HG03139 (cell line): ENCODE data around the gene PICK1.

Experiments
- ATAC-seq: cut with Tn5 transposase; IDR thresholded peaks from one replicate; pipeline ENCODE4 v1.9.1; 2021; ENCODE audit not compliant: unreplicated experiment

Gene PICK1

DNA sequence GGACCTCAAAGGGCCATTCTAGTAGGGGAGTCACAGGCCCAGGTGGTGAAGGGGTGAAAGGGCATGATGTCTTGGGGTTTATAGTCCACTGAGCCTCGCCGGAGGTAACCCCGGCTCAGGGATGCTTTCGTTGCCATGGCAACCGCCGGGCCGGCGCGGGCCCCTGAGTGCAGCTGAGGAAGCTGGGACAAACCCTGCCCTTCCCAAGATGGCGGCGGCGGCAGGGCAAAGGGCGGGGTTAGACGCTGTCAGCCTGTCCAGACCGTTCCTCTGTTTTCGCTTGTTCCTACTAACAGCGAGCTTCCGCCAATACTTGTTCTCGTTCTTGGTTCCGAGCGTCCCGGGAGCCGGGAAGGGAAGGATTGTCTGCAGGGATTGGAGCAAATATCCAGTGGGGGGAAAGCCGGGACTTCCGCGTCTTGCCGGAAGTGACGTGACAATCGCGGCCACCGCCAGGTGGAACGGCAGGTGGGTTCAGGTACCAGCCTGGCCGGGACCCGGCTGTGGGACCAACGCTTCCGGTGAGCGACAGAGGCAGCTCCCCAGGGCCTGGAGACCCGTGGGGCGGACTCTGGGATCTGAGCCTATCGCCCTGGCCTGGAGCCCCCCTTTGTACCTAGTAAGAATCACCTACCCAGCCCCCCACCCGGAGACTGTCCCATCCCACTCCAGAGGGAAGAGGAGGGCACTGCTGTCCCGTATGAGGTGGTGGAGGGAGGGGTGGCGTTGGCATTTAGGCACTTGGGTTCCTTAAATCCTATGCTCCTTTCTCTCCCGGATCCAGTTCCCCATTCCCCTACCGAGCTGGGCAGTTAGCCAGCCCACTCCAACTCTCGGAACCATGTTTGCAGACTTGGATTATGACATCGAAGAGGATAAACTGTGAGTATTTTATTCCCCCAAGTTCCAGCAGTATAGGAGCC, at the start of gene PICK1:
Gene PICK1 (plus strand): TSS at position 436 of the 923 bp plus-strand sequence. CDS start 406 bp downstream, at position 842.
- no peak for ATAC-seq

- no peak for ATAC-seq
Measured at GRCh38 chr22:38009000-38009806, 48.0 kb upstream of the PICK1 start.

DNA sequence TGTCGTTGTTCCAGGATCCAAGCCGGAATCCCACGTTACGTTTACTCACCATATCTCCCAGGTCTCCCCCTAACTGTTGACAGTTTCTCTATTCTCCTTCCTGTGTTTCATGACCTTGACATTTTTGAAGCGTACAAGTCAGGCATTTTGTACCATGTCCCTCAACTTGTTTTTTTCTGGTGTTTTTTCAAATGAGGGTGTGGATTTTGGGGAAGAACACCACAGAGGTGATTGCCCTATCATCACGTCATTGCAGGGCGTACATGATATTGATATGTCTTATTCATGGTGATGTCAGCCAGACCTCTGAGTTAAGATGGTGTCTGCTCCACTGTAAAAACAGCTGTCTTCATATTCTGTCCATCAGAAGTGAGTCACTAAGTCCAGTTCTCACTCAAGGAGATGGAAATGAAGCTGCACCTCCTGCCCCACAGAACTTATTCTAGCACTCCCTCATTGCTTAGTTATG, 44.6 kb upstream of the PICK1 start:
- no peak for ATAC-seq

DNA sequence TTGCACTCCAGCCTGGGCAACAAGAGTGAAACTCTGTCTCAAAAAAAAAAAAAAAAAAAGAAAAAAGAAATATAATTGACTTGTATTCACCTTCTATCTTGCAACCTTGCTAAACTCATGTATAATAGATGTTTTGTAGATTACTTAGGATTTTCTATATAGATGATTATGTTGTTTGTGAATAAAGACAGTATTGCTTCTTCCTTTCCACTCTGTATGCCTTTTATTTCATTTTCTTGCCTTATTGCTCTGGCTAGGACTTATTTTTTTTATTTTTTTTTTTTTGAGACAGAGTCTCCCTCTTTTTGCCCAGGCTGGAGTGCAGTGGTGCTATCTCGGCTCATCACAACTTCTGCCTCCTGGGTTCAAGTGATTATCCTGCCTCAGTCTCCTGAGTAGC, 43.1 kb upstream of the PICK1 start:
- ATAC-seq = no peak

DNA sequence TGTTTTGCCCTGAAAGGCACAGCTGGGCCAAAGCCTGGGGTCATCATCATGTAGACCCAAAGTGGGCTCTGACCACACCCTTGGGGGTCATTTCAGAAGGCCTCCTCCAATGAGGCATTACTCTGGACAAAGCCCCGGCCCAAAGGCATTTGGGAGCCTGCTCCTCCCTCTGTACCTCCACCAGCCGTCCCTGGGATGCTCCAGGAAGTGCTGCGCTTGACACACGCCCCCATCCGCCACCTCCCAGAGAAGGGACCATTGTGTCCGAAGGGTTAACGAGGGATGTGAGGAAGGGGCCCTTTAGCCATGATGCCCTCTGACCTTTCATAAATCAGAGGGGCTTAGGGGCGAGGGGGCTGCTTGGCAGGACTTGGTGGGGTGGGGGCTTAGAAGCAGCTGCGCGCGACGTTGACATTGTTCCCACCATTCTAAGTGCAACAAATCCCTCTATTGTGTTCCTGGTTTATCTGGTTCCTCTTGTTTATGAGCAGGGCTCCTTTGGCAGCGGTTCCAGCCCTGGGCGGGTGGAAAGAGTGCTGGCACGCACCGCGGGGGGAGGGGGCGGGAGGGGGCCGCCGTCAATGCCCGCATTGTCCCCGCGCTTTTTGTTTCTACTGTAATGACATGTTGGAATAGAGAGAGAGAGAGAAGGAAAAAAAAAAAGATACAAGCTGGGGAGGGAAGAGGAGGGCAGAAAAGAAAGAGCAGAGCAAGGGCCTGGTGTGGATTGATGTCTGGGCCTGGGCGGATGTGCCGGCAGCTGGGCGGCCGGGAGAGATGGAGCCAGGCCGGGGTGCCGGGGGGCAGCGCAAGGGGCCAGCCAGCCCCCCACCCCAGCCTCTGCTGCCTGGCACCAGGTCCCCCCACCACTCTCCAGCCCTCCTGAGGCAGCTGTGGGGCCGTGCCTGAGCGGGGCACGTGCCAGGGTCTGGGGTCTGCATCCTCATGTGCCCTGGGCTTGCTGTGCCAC, 40.7 kb upstream of the PICK1 start:
- no peak for ATAC-seq

GRCh38 chr22:38017272-38017920, 39.8 kb upstream of the PICK1 start:
- ATAC-seq = no peak

DNA sequence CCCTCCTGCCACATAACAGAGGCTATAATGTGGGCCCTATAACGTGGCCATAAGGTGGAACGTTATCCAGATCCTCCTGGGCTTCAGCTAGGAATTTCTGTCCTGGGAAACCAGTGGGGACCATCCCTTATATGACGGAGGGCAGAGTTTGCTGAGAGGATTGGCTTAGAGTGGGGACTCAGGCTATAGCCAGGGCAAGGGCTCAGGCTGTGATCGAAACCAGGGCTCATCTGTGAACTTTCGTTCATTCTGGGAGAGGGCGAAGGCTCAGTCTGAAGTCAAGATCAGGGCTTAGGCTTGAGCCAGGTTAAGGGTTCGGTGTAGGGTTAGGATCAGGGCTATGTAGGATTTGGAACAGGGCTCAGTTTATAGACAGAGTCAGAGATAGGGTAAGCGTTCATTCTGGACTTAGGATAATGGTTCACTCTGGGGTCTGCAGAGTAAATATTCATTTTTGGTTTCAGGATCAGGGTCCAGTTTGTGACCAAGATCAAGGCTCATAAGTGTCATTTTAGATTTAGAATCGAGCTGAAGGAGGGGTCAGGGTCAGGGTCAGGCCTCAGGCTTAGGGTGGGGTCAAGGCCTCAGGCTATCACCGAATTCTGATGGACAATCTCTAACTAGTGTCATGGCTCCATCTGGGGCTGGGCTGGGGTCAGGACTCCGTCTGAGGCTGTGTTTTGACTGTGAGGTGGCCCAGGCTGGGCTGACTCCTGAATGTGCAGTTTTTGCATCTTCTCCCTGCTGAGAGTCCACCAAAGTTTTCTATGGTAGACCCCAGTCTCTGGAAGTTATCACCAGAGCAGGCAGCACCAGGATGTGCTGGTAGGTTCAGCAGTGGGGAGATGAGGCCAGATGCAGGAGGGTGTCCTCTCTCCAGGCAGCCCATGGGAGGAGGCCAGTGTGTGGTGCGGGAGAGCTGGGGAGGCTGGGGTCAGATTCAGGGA, 39.0 kb upstream of the PICK1 start:
- ATAC-seq = no peak

DNA sequence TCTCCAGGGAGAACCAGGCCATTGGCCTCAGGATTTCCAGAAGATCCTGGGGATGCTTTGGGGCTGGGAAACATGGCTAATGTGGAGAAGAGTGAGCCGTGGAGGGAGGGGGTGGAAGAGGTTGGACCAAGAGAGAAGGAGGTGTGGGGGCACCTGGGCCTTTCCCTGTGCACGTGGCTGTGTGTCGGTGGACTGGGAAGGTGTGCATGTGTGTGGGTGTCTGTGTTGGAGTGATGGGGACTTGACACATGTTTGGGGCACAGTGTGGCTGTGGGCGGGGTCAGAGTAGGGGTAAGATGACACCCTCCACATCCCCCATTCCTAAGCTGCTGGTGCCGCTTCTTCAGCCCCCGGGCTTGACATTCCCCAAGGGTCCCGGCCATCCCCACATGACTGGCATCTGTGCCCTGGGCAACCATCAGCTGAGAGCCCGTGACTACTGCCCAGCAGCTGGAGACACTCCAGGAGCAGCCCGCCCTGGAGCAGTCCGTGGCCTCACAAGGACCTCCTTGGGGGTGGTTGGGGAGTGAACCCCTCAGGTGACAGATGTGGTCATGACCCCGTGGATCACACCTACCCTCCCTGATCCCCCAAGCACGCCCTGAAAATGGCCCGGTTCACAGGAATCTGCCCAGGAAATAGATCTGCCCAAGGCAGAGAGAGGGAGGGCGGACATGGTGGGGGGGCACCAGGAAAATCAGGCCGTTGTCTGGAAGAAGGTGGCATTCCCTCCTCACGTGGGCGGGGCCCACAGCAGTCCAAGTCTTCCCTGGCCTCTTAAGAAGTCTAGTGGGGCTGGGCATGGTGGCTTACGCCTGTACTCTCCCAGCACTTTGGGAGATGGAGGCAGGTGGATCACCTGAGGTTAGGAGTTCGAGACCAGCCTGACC, 38.0 kb upstream of the PICK1 start:
- ATAC-seq = no peak

DNA sequence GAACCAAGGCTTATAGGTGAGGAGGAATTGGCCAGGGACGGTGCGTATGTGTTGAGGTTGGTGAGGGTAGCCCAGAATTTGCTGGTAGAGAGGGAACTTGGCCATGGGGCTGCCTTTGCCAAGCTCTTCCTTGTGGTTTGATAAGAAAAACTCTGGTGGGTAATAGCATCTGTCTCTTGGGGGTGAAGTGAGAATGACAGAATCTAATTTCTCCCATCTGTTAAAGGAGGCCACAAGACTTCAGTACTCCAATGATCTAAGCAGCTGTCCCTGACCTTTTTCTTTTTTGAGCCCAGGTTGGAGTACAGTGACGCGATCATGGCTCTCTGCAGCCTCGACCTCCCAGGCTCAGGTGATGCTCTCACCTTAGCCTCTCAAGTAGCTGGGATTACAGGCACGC, 36.0 kb upstream of the PICK1 start:
- no peak for ATAC-seq

DNA sequence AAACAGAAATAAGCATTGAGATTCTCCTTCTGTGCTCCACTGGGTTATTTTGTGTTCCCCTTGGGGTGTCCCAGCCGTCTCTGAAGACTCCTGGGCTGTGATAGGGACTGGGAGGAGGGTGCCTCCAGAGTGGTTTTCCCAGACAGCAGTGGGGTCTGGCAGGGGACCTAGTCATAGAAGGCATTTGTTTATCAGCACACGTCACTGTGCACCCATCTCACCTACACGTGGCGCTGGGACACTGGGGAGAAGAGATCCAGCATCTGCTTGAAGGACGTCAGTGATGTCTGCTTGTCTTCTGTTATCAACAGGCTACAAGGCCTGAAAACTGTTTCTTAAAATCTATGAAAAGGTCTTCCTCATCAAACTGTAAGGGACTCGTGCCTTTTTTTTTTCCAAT, 34.2 kb upstream of the PICK1 start:
- ATAC-seq = no peak

- ATAC-seq = no peak
Measured at GRCh38 chr22:38025514-38025913, 31.7 kb upstream of the PICK1 start.

GRCh38 chr22:38026130-38027111, 30.8 kb upstream of the PICK1 start:
- no peak for ATAC-seq

DNA sequence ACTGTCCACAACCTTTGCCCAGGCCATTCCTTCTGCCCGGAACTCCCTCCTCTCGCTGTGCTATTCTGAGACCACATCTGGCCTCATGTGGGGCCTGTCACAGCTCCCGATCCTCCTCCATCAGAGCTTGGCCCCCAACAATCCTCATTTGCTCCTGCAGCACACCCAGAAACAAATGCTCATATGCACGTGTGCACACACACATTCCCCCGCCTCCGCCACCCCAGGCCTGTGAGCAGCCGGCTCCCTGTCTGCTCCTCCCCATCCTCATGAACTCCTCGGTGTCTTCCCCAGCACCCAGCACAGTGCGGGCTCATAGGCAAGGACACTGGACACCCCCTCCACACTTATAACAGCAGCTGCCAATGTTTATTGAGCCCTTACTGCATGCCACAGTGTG, 29.7 kb upstream of the PICK1 start:
- no peak for ATAC-seq

- ATAC-seq = no peak
Measured at GRCh38 chr22:38028344-38029130, 28.7 kb upstream of the PICK1 start.

GRCh38 chr22:38029370-38029769, 27.8 kb upstream of the PICK1 start:
- ATAC-seq = no peak

- ATAC-seq = no peak
Measured at GRCh38 chr22:38029901-38030300, 27.3 kb upstream of the PICK1 start.
